OCI-LY7 (cell line): ENCODE data around the gene IVNS1ABP.

Source experiments
- EZH2phosphoT487 ChIP-seq: fragments of 200-600 bp; sonication (generic); IDR thresholded peaks from 2 replicates; pipeline ENCODE4 v1.6.1; 2018; ENCODE audit warnings: low read depth, borderline replicate concordance, mild to moderate bottlenecking, mixed run types, antibody characterized with exemption, low read length, moderate library complexity, mixed read lengths
- TF ChIP-seq, protein P1 (sequence below): fragments of 200-600 bp; sonication (generic); conservative IDR thresholded peaks from 2 replicates; pipeline ENCODE4 v1.5.1; 2014; ENCODE audit warnings: mild to moderate bottlenecking, antibody characterized with exemption, low read length, moderate library complexity, mixed read lengths

- TF ChIP-seq, protein P1, sequence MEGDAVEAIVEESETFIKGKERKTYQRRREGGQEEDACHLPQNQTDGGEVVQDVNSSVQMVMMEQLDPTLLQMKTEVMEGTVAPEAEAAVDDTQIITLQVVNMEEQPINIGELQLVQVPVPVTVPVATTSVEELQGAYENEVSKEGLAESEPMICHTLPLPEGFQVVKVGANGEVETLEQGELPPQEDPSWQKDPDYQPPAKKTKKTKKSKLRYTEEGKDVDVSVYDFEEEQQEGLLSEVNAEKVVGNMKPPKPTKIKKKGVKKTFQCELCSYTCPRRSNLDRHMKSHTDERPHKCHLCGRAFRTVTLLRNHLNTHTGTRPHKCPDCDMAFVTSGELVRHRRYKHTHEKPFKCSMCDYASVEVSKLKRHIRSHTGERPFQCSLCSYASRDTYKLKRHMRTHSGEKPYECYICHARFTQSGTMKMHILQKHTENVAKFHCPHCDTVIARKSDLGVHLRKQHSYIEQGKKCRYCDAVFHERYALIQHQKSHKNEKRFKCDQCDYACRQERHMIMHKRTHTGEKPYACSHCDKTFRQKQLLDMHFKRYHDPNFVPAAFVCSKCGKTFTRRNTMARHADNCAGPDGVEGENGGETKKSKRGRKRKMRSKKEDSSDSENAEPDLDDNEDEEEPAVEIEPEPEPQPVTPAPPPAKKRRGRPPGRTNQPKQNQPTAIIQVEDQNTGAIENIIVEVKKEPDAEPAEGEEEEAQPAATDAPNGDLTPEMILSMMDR: no peak
- no peak for TF ChIP-seq EZH2phosphoT487
Measured at GRCh38 chr1:185351734-185352466, 34.9 kb upstream of the IVNS1ABP start.
